ENCODE data around the gene COBLL1. TPM values are rescaled to one million over a fixed set of nuclear protein-coding genes. Genes with fewer than 3 reads are reported as not detected.

Gene COBLL1
- total and polyA plus RNA-seq, 11 donors = 4.0 to 36.9 (median 16.2) TPM

DNA sequence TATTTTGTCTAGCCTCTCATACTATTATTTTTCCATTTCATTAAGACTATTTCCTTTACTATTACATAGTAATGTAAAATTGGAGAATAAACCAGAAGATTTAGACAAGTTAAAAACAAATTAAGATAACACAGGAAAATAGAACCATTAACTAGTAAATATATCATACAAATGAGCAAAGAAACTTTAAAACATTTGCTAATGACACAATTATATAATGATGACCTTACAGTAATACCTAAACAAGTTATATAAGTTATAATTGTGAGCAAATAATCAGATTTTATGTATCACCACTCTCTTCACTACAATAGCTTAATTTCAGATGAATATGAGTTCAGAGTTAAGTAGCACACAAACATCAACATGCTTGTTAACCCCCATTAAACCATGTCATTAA is 147.8 kb downstream of the COBLL1 start:
- ATAC-seq (no peak), DNase-seq (no peak)
- TF ChIP-seq POLR2A (IDR thresholded peaks at IDR 0.05) = no peak
- TF ChIP-seq, protein P1, sequence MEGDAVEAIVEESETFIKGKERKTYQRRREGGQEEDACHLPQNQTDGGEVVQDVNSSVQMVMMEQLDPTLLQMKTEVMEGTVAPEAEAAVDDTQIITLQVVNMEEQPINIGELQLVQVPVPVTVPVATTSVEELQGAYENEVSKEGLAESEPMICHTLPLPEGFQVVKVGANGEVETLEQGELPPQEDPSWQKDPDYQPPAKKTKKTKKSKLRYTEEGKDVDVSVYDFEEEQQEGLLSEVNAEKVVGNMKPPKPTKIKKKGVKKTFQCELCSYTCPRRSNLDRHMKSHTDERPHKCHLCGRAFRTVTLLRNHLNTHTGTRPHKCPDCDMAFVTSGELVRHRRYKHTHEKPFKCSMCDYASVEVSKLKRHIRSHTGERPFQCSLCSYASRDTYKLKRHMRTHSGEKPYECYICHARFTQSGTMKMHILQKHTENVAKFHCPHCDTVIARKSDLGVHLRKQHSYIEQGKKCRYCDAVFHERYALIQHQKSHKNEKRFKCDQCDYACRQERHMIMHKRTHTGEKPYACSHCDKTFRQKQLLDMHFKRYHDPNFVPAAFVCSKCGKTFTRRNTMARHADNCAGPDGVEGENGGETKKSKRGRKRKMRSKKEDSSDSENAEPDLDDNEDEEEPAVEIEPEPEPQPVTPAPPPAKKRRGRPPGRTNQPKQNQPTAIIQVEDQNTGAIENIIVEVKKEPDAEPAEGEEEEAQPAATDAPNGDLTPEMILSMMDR (IDR thresholded peaks at IDR 0.05) = no peak
- H3K27ac ChIP-seq = no peak overlapping the region
- no peaks in the 10 kb centered on the region for H3K27me3 ChIP-seq
- peaks cover 0 to 89% (median 31%) of the 10 kb centered on the region in 9 donors for H3K36me3 ChIP-seq
- intact Hi-C loops (cut with DNase I) = no loop called here
- H3K9me3 ChIP-seq = no peaks in the 10 kb centered on the region
- no peaks in the 10 kb centered on the region for H3K4me1 ChIP-seq
- no peak overlapping the region for H3K4me3 ChIP-seq

DNA sequence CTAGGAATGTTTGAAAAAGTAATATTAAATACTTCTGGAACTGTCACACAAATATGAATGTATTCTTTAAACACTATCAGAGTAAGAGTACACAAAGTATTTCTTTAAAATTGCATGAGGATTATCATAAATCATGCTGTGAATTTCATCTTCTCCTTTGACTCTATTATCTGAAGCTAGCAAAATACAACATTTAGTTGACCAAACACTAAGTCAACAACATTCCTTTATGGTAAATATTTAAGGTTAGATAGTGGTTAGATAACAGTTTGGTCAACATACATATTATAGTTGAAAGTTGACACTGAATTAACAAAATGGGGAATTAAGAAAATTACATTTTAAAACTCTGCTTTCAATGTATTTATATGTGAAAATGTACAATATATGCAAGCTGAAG is 148.2 kb downstream of the COBLL1 start:
- intact Hi-C loops (cut with DNase I) = no loop called here
- Histone ChIP-seq H3K9me3 (no peaks in the 10 kb centered on the region), H3K27ac (no peak overlapping the region), H3K4me1 (no peaks in the 10 kb centered on the region), H3K4me3 (no peak overlapping the region), H3K27me3 (no peaks in the 10 kb centered on the region), H3K36me3 (peaks cover 0 to 89% (median 31%) of the 10 kb centered on the region in 9 donors)
- TF ChIP-seq, protein P1 (IDR thresholded peaks at IDR 0.05) = no peak
- TF ChIP-seq POLR2A (IDR thresholded peaks at IDR 0.05) = no peak
- DNase-seq (no peak), ATAC-seq (no peak)

DNA sequence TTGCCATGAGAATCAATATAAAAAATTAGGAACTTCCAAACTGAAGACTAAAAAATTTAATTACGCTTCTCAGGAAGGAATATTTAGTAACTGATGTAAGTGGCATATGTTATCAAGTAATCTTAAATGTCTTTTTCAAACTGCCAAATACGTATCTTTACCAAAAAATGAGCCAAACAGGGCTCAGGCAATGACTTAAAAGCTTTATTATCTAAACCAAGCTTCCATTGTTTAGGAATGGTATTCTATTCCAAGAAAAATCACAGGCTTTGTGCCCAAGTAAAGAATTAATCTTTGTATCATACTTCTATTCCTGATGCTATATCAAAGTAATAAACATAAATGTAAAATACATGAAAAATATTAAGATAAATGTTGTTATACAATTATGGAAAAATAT is 148.7 kb downstream of the COBLL1 start:
- Histone ChIP-seq H3K27ac (no peak overlapping the region), H3K36me3 (peaks cover 0 to 93% (median 31%) of the 10 kb centered on the region in 9 donors), H3K9me3 (no peaks in the 10 kb centered on the region), H3K4me1 (no peaks in the 10 kb centered on the region), H3K4me3 (no peak overlapping the region), H3K27me3 (no peaks in the 10 kb centered on the region)
- DNase-seq (no peak), ATAC-seq (no peak)
- intact Hi-C loops (cut with DNase I) = no loop called here
- WGBS, 4 donors = 78 to 94% (median 86%) methylated on average over 2 of the region's 2 CpGs
- no peak for TF ChIP-seq POLR2A (IDR thresholded peaks at IDR 0.05)
- TF ChIP-seq, protein P1 (IDR thresholded peaks at IDR 0.05) = no peak

DNA sequence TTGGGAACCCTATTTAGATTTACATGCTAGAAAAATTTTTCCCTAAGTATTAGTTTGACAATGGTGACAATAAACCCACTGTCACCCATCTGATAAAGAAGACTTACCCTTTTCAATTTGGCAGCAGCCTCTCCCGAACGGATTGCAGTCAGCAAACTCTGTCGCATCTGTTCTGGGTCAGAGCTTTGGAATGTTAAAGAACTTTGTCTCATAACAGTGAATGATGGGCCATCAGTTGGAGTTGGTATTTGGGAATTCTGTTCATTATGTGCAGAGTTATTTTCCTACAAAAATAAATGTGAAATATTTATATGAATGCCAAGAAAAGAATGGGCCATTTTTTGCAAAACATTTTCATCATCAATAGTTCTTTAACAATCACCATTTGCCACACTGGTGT is 149.5 kb downstream of the COBLL1 start:
- no peaks in the 10 kb centered on the region for H3K9me3 ChIP-seq
- DNase-seq (no peak), ATAC-seq (no peak)
- peaks cover 0 to 100% (median 31%) of the 10 kb centered on the region in 9 donors for H3K36me3 ChIP-seq
- no peaks in the 10 kb centered on the region for H3K27me3 ChIP-seq
- no peak overlapping the region for H3K27ac ChIP-seq
- no peak overlapping the region for H3K4me3 ChIP-seq
- WGBS, 4 donors = 71 to 82% (median 74%) methylated on average over 3 of the region's 3 CpGs
- TF ChIP-seq, protein P1 (IDR thresholded peaks at IDR 0.05) = no peak
- no peak for TF ChIP-seq POLR2A (IDR thresholded peaks at IDR 0.05)
- no peaks in the 10 kb centered on the region for H3K4me1 ChIP-seq
- intact Hi-C loops (cut with DNase I) = no loop called here

All from heart left ventricle (tissue), 16 donors.